Measurements from ENCODE around the gene ANXA4.

DNA sequence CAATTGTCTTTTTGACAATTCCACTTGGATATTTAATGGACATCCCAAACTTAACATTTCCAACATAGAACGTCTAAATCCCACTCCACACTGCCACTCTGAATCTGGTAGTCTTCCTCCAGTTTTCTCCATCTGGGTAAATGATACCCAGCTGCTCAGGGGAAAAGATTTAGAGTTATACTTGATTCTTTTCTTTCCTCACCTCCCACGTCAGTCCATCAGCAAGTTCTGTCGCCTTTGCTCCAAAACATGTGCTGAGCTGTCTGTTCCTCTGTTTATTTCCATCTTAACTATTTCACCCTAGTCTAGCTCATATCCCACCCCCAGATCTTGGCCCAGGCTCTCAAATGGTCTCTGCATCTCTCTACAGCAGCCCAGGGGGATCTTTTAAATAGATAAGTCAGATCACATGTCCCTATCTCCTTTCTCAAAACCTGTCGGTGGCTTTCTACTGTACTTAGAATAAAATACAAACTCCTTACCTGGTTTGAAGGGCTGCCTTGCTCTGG lies 44.2 kb downstream of the ANXA4 start:
- TF ChIP-seq EZH2 (IDR thresholded peaks at IDR 0.05; ENCODE audit: borderline replicate concordance, low read length) = no peak
- TF ChIP-seq, protein P1, sequence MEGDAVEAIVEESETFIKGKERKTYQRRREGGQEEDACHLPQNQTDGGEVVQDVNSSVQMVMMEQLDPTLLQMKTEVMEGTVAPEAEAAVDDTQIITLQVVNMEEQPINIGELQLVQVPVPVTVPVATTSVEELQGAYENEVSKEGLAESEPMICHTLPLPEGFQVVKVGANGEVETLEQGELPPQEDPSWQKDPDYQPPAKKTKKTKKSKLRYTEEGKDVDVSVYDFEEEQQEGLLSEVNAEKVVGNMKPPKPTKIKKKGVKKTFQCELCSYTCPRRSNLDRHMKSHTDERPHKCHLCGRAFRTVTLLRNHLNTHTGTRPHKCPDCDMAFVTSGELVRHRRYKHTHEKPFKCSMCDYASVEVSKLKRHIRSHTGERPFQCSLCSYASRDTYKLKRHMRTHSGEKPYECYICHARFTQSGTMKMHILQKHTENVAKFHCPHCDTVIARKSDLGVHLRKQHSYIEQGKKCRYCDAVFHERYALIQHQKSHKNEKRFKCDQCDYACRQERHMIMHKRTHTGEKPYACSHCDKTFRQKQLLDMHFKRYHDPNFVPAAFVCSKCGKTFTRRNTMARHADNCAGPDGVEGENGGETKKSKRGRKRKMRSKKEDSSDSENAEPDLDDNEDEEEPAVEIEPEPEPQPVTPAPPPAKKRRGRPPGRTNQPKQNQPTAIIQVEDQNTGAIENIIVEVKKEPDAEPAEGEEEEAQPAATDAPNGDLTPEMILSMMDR (conservative IDR thresholded peaks at IDR 0.05 in 1 of 2, IDR thresholded peaks at IDR 0.05 in 1 of 2; ENCODE audit: extremely low read depth in 1 of 2, insufficient read depth in 1 of 2, low read depth in 1 of 2, low read length in 2 of 2) = no peak

Data from mammary epithelial cell (primary cell).